ENCODE results near the gene FHOD1.

The FHOD1 gene

DNA sequence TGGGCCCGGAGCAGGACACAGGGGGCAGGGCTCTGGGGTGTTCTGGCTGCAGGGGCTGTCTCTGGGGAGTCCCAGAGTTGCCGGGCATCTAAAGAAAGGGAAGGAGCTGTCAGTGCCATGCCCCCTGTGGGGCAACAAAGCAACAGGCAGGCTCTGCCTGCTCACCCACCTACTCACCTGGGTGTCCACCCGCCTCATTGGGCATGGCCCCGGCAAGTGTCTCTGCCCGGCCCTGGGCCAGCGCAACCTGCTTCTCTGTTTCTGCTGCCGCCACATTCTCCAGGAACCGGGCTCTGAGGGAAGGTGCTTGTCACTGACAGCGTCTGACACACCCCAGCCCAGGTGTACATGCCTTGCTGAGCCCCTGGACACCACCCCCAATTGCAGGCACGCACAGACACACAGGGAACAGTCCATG, 13.1 kb downstream of the FHOD1 start:
- DNase-seq (ENCODE audit: low read depth in 2 of 2): no peak

DNA sequence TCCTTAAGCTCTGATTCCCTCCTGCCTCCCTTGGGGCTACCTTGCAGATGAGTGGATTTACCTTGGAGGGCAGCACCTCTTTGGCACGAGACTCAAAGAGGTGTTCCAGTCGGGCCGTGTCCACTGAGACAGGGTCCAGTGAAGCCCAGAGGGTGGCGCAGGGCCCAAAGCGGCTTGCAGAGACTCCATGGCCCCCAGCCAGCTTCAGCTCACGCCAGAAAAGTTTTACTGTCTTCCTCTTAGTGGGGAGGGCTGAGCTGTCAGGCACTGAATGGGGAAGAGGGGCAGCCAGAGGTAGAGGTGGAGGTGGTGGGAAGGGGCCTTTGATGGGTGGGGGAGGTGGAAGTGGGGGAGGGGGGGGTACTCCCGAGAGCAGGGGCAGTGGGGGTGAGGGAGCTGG, 13.7 kb downstream of the FHOD1 start:
- DNase-seq (ENCODE audit: low read depth in 2 of 2): no peak

DNA sequence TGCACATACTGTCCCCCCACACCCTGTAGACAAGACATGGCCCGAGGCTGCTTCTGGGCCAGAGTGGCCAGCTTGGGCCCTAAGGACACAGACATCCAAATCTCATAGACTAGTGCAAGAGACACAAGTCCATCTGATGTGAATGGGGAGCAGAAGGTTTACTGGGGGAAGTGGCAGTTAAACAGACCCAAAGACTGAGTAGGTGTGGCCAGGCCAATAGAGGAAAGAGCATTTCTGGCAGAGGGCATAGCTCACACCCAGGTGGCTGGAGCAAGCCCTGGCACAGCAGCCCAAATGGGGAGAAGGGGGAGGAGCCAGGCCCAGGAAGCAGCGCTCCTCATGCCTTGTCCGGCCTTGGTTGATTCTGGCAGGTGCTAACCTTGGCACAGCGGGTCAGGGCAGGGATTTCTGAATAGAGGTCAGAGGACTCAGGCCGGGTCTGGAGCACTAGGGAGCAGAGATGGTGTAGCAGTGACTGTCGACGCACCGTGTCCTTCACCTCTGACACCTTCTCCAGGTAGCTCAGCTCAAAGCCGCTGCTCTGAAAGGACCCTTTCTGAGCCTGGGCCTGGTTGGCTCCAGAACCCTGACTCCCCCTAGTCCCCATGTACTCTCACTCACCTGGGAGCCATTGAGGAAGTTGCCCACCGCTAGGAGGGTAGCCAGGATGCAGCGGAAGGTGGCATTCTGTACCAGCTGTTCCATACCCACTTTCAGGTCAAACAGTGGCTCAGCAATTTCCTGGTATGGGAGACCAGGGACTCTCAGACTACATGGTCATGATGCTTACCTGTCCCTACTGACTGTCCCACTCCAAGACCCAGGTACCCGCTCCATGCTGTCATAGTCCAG, 16.2 kb downstream of the FHOD1 start:
- no peak for DNase-seq (ENCODE audit: low read depth in 2 of 2)

DNA sequence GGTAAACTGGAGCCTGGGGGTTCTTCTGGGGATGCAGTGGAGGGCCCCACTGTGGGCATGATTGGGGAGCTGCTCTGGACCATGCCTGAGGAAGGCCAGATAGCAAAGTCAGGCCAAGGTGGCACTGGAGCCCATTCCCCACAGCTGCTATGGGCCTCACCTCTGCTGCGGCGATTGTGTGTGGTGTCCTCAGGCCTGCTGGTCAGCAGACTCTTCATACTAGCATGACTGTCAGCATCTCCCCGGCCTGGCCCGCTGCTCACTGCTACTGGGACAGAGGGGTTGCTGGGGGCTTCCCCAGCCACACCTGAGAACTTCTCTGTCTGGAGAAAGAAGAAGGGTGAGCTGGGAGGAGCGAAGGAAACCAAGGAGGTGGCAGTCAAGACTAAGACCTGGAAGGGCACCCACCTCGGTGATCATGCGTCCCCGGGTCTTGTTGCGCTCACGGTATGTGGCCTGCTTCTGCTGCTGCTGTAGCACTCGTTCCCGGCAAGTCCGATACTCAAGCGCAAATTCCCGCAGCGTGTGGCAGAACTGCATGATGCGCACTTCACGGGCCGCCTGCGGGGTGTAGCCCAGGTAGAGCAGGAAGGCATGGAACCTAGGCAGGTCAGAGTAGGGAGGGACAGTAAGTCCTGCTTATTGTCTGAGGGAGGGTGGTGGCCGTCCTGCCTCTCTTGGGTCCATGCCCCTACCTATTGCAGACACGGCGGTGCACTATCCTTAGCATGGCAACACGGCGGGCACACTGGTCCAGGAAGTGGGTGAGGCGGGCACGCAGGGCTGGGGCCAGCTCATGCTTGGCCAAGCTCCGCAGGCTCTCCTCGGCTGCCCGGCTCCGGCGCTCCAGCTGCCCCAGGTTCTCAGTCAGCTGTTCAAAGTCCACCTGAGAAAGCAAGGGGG, 17.1 kb downstream of the FHOD1 start:
- DNase-seq (ENCODE audit: low read depth in 2 of 2): no peak

DNA sequence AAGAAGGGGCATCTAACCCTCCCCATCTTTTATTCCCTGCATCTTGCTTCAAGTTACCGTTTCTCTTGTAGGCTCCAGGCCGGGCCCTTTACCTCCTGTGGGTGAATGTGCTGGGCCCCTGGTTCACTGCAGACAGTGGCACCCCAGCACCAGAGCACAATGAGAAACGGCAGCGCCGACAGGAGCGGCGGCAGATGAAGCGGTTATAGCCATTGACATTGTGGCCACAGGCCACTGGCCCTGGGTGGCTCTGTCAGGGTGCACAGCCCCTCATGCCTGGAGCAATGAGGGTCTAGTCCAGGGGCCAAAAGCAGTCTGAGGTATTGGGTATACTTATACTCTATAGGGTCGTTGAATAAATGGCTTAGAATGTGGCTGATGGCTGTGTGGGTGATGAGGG, 18.4 kb downstream of the FHOD1 start:
- DNase-seq (ENCODE audit: low read depth in 2 of 2): no peak

DNA sequence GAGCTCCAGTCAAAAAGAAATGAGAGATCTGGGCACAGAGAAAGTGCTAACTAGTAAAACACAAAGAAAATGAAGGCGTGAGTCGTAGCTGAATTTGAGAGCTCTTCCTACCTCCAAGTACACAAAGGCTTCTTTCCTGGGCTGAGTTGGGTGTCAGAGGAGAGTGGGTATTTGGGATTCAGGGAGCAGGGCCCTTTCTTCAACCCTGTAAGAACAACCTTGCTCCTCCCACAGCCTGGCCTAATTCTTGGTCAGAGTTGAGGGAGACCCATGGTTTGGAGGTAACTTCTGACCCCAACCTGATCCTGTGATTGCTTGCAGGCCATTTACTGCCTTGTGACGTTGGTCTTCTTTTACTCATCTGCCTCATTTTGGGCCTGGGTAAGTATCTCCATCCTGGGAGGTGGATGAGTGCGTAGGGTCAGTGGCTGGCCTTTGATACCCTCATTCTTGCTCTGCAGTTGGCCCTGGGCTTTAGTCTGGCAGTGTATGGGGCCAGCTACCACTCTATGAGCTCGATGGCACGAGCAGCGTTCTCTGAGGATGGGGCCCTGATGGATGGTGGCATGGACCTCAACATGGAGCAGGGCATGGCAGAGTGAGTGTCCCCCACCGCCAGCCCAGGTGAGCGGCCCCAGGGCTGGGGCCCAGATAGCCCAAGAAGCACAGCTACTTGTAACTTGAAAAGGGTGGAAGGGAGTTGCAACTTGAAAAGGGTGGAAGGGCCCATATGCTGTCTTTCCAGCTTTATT, 19.1 kb downstream of the FHOD1 start:
- no peak for DNase-seq (ENCODE audit: low read depth in 2 of 2)

DNA sequence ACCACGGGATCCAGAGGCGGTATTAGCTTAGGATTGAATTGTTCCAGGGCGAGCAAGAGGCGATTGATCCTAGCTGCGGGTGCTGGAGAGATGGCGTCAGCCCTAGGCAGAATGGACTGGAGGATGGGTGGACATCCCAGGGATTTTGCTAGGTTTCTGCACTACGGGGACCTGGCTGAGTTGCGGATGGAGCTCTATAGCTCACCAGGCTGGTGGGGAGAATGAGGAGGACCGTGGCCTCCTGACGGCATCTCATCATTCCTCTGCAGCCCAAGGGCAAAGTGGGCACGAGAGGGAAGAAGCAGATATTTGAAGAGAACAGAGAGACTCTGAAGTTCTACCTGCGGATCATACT, 19.7 kb downstream of the FHOD1 start:
- DNase-seq (ENCODE audit: low read depth in 2 of 2): no peak

DNA sequence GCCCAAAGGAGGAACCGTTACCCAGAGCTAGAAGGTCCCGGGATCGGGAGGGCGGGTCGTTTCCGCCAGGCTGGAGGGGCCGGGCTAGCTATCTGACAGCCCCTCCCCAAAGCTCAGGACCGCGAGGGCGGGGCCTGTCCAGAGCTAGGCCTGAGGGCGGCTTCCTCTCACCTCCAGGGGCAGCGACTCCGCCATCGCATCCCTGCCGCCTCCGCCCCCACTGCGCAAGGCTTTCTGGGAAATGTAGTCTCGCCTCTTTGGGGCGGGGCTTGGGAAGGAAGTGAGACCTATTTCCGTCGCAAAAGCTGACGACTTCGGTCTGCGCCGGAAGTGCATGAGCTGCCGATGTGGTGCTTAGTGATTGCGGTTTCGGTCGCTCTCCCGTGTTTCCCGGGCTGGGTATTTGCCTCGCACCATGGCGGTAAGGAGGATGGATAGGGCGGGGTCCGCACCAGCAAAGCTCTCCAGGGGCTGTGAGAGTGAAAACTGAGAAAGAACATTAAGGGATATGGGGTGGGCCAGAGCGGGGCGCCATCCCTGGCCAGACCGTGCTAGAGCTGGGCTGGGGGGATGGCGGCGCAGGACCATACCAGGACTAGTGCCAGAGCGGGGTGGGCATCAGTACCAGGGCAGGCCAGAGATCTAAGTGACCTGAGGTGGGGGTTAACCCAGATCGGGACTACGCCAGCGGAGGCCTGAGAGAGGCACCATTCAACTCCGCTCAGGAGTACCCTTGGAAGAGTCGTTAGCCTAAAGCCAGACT, 20.3 kb downstream of the FHOD1 start, which contains the start of gene TMEM208:
Gene TMEM208 (plus strand): TSS at position 327 of the 763 bp plus-strand sequence. CDS start 89 bp downstream, at position 416.
- DNase-seq (ENCODE audit: low read depth in 2 of 2): peak; percentile 96 to 99

DNA sequence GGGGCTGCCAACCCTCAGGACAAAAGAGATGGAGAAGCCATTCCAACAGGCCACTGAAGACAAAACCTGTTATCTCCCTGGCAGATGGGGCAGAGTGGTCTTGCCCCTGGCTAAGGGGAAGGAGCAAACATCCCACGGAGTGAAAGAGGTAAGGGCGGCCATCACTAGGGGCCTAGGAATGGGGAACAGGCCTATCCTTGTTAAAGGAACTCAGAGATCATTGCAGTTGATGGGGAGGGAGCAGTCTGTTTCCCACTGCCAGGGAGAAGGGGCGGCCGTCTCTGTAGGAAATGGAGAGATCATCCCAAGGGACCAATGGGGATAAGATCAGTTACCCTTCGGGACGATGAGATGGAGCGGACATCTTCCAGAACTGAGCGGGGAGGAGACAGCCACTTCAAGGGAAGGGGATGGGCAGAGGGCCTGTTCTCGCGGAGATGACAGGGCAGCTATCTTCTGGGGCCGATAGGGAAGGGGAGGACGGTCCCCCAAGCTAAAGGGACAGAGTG, 20.9 kb downstream of the FHOD1 start:
- no peak for DNase-seq (ENCODE audit: low read depth in 2 of 2)

DNA sequence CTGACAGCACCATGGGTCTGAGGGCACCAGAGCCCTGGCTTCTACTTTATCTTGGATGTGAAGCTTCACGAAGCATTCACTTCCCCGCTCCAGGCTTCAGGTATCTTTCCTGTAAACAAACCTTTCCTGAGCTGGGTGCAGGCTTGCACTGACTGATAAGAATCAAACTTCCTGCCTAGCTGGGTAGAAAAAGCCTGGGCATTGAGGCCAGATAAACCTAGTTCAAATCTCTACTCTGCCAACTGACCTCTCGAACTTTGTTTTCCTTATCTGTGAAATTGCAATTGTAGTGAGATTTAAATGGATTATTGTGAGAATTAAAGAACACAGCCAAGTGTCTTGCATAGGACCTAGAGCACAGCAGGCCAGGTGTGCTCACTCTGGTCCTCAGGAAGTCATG, 23.3 kb downstream of the FHOD1 start:
- DNase-seq (ENCODE audit: low read depth in 2 of 2): no peak

DNA sequence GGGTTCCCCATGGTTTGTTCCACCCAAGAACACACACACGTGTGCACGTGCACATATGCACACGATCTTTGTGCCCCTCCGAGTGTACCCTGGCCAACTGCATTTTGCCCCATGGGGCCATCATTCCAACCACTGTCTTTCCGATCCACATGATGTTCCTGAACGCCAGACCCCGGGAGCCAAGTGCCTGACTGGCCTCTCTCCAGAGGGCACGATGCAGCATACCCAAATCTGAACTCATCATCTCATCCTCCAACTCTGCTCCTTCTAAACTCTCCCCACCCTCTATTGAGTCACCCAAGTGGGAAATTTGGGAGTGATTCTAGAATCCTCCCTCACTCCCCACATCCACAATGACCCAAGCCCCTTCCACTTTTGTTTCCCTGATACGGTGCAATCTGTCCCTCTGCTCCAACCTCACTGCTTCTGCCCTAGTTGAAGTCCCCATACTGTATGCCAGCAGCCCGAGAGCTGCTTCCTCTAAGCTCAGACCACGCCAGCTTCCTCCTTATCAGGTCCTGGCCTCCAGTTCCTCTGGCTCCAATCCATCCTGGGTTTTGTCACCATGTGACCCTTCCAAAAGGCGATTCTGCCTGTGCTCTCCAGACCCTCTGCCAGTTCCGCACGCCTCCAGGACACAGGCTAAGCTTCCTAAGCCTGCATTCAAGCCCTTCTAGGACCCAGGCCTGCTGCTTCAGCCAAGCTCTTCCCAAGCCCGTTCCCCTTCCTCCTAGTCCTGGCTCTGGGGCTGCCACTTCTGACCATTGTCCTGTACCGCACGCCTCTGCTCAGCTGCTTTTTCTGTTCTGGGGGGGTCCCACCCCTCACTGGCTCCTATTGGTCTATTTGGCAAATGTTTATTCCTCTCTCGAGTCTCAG, 30.4 kb downstream of the FHOD1 start:
- DNase-seq (ENCODE audit: low read depth in 2 of 2): no peak

DNA sequence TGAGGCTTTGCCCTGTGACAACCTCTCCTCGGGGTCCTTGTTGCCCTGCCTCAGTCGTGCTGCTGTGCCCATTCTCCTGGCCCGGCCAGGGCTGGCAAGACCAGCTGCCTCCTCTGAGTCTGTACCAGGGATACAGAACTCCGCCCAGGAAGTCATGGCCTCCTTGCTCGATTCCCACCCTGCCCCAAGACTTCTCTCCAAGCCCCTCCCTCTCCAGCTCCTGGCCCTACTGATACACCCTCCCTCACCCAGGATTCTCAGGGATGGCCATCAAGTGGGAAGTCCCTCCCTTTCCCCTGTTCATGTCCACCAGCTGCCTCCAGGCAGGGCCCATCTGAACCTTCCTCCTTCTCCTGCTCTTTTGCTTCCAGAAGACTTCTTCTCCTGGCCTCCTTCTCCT, 31.6 kb downstream of the FHOD1 start:
- DNase-seq (ENCODE audit: low read depth in 2 of 2): no peak

DNA sequence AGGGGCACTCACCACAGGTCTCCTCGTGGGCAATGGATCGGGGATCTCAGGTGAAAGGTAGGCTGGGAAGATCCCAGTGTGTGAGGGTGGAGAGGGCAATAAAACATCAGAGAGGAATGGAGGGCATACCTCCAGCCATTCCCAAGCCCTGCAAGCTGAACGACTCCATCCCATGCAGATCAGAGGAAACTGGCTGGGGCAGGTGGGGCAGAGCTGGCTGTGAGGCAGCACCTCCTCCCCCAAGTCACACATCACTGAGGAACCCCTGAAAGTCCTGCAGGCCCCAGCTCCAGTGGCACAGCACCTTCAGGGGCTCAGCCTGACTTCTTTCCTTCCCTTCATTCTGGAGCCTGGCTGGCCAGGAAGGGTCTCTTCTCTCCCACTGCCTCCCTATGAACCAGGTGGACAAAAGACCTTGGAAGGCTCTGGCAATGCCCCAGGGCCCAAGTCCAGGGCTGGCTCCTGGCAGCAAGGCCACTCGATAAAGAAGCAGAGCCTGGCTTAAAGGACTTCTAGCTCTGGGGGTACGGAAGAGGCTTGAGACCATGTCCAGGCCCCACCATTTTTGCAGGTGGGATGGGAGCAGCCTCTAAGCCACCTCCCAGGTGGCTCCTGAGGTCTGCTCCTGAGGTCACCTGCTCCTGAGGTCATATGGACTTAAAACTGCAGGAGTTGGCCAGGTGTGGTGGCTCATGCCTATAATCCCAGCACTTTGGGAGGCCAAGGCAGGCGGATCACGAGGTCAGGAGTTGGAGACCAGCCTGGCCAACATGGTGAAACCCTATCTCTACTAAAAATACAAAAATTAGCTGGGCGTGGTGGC, 33.9 kb downstream of the FHOD1 start:
- DNase-seq (ENCODE audit: low read depth in 2 of 2): no peak

DNA sequence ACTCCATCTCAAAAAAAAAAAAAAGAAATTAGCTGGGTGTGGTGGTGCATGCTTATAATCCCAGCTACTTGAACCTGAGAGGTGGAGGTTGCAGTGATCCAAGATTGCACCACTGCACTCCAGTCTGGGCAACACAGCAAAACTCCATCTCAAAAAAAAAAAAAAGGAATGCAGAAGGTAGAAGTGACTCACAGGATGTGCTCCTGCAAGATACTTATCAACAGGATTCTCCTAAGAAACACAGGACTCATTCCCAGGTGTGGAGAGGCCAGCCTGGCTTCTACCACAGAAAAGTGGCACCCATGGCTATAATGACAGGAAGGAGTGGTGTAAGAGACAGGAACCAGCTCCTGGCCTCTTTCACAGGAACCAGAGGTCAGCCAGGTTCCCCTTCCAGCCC, 34.5 kb downstream of the FHOD1 start:
- no peak for DNase-seq (ENCODE audit: low read depth in 2 of 2)

DNA sequence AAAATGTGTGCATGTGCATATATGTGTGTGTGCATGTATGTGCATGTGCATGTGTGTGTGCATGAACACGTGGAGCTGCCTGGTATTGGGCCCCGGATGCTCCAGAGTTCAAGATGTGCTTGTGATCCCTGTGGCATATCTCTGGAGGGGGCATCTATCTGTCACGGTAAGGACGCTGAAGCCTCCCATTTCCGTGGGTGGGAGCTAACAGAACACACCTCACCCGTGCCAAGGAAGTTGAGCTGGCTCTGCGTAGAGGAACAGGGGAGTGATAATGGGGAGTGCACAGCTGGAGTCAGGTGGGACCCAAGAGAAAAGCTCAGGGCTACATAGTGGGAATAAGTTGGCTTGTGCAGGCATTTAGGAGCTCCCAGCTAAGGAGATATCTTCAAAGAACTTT, 35.6 kb downstream of the FHOD1 start:
- DNase-seq (ENCODE audit: low read depth in 2 of 2): no peak

DNA sequence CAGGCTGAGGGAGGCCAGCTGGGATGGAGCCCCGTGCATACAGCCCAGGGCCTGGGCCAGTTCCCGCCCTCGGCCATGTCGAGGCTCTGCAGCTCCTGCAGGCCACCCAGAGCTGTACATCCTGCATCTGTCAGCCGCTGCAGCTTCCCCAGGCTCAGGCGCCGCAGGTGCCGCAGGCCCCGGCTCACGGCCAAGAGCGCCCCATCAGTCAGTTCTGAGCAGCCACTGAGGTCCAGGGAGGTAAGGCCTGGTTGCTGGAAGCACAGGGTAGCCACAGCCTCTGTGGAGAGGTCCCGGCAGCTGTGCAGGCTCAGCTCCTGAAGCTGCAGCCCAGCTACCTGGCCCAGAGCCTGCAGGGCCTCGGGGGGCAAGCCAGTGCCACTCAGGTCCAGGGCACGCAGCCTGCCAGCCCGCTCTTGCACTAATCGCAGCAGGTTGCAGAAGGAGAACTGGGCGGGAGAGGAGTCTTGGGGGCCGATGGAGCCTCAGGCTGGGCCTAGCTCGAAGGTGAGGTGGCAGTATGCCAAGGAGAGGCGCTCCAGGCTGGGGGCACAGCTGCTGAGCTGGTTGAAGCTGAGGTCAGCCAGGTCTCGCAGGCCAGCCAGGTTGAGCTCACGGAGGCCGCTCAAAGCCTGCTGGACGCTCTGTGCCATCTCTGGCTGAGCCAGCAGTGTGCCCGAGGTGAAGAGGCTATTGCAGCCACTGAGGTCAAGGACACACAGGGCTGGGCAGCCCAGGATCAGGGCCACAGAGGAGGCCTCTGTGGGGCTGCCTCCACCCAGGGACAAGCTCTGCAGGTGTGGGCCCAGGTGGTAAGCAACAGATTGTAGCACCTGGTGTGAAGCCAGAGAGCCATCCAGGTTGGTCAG, 37.0 kb downstream of the FHOD1 start:
- DNase-seq (ENCODE audit: low read depth in 2 of 2): no peak

DNA sequence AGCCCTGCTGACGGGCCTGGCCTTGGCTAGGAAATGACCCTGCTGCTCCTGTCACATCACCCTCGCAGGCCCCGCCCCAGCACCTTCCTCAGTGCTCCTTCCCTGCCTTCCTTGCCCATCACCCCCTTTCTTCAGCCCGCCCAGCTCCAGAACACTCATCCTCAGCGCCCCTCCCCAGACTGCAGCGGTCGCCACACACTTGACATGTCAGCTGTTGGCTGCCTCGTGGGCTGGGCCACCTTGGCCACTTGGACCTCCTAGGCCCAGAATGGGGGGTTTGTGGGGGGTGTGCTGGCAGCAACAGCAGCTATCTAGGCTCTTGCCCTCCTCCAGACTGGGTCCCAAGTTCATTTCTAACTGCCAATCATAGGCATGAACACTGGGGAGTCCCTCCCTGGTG, 37.7 kb downstream of the FHOD1 start:
- DNase-seq (ENCODE audit: low read depth in 2 of 2): no peak

DNA sequence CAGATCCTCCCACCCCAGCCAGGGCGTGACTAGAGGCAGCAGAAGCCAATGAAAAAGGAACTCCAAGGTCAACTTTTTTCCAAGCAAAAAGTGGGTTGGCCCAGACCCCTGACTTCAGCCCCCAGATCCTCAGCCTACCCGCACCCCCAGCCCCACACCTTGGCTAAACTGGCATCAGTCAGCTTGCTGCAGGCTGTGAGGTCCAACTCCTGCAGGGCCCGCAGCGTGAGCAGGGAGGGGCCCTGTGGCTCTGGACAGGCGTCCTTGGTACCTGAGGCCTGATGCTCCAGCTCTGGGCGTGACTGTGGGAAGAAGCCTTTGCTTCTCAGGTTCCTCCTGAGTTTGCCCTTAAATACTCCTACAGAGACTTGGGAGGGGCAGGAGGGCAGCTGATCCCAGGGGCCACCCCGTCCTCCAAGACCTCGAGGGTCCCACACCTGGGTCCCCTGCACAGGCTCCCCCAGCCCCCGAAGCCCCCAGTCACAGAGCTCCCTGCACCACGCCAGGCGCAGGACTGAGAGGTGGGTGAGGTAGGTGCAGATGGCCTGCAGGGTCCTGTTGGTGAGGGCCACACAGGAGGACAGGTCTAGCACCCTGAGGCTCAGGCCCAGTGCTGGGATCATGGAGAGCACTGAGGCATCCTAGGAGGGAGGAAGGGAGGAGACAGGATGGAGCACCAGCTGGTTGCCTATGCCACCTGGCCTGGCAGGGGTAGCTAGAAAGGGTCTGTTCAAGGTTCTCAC, 39.0 kb downstream of the FHOD1 start:
- no peak for DNase-seq (ENCODE audit: low read depth in 2 of 2)

Data from activated CD4-positive, alpha-beta T cell treated with anti-CD3 and anti-CD28 coated beads for 24 hours (primary cell).